Measurements from ENCODE around the gene COL27A1.
"Not testable (repeated sequence)": the region's sequence is repeated elsewhere in the genome, so short reads cannot be mapped to it uniquely, and the experiment has no call there.

The COL27A1 gene

GRCh38 chr9:114123031-114123977, 32.0 kb upstream of the COL27A1 start:
- DNase-seq (ENCODE audit: low read depth): no peak

GRCh38 chr9:114124138-114124537, 31.2 kb upstream of the COL27A1 start:
- no peak for DNase-seq (ENCODE audit: low read depth)

- no peak for DNase-seq (ENCODE audit: low read depth)
These were observed 30.5 kb upstream of the COL27A1 start for GRCh38 chr9:114124666-114125475.

- no peak for DNase-seq (ENCODE audit: low read depth)
These were observed 29.8 kb upstream of the COL27A1 start for GRCh38 chr9:114125476-114126013.

GRCh38 chr9:114126247-114127060, 28.9 kb upstream of the COL27A1 start:
- no peak for DNase-seq (ENCODE audit: low read depth)

- DNase-seq (ENCODE audit: low read depth): not testable (repeated sequence)
These were observed 26.6 kb upstream of the COL27A1 start for GRCh38 chr9:114128759-114129158.

GRCh38 chr9:114130141-114130540, 25.2 kb upstream of the COL27A1 start:
- no peak for DNase-seq (ENCODE audit: low read depth)

- no peak for DNase-seq (ENCODE audit: low read depth)
These were observed 24.6 kb upstream of the COL27A1 start for GRCh38 chr9:114130624-114131277.

- DNase-seq (ENCODE audit: low read depth): no peak
These were observed 23.4 kb upstream of the COL27A1 start for GRCh38 chr9:114131808-114132549.

GRCh38 chr9:114132550-114132918, 22.8 kb upstream of the COL27A1 start:
- no peak for DNase-seq (ENCODE audit: low read depth)

- no peak for DNase-seq (ENCODE audit: low read depth)
These were observed 20.4 kb upstream of the COL27A1 start for GRCh38 chr9:114134827-114135396.

GRCh38 chr9:114137831-114138230, 17.5 kb upstream of the COL27A1 start:
- no peak for DNase-seq (ENCODE audit: low read depth)

- no peak for DNase-seq (ENCODE audit: low read depth)
These were observed 16.8 kb upstream of the COL27A1 start for GRCh38 chr9:114138552-114138971.

- no peak for DNase-seq (ENCODE audit: low read depth)
These were observed 16.3 kb upstream of the COL27A1 start for GRCh38 chr9:114139071-114139470.

- DNase-seq (ENCODE audit: low read depth): no peak
These were observed 14.9 kb upstream of the COL27A1 start for GRCh38 chr9:114140401-114140800.

GRCh38 chr9:114140850-114141249, 14.5 kb upstream of the COL27A1 start:
- no peak for DNase-seq (ENCODE audit: low read depth)

- DNase-seq (ENCODE audit: low read depth): no peak
These were observed 13.6 kb upstream of the COL27A1 start for GRCh38 chr9:114141553-114142402.

- DNase-seq (ENCODE audit: low read depth): no peak
These were observed 12.1 kb upstream of the COL27A1 start for GRCh38 chr9:114143234-114143633.

- no peak for DNase-seq (ENCODE audit: low read depth)
These were observed 8.6 kb upstream of the COL27A1 start for GRCh38 chr9:114146735-114147134.
